KMS-11 (cell line): ENCODE results near the gene NKD1.

Experiments used
- H2AFZ ChIP-seq: fragments of 200-600 bp; sonication (generic); 2 replicates; pipeline ENCODE4 v1.6.1; 2016; ENCODE audit warnings: antibody characterized with exemption, mixed run types, low read depth
- H3K27ac ChIP-seq: fragments of 200-600 bp; sonication (generic); 2 replicates; pipeline ENCODE4 v1.6.1; 2016; ENCODE audit warnings: mild to moderate bottlenecking, mixed run types
- H3K27me3 ChIP-seq: fragments of 200-600 bp; sonication (generic); 2 replicates; pipeline ENCODE4 v1.6.1; 2017; ENCODE audit warnings: mild to moderate bottlenecking, low read depth, mixed run types, moderate library complexity; ENCODE audit not compliant: insufficient read depth
- H3K36me3 ChIP-seq: fragments of 200-600 bp; sonication (generic); 2 replicates; pipeline ENCODE4 v1.6.1; 2017; ENCODE audit warnings: mild to moderate bottlenecking, mixed run types; ENCODE audit not compliant: insufficient read depth
- H3K4me1 ChIP-seq: fragments of 200-600 bp; sonication (generic); 2 replicates; pipeline ENCODE4 v1.6.1; 2016; ENCODE audit warnings: mild to moderate bottlenecking, low read depth, mixed run types; ENCODE audit not compliant: poor library complexity, severe bottlenecking
- H3K4me2 ChIP-seq: fragments of 200-600 bp; sonication (generic); 2 replicates; pipeline ENCODE4 v1.7.0; 2016; ENCODE audit warnings: mild to moderate bottlenecking, mixed run types
- H3K4me3 ChIP-seq: fragments of 200-600 bp; sonication (generic); IDR thresholded peaks from 2 replicates; pipeline ENCODE4 v1.6.1; 2017; ENCODE audit warnings: low read depth, low read length, mixed read lengths; ENCODE audit not compliant: insufficient read depth
- H3K79me2 ChIP-seq: fragments of 200-600 bp; sonication (generic); 2 replicates; pipeline ENCODE4 v1.6.1; 2016; ENCODE audit warnings: low read depth, mixed run types; ENCODE audit not compliant: insufficient read depth
- H3K9ac ChIP-seq: fragments of 200-600 bp; sonication (generic); 2 replicates; pipeline ENCODE4 v1.6.1; 2016; ENCODE audit warnings: mild to moderate bottlenecking, mixed run types
- H4K20me1 ChIP-seq: fragments of 200-600 bp; sonication (generic); 2 replicates; pipeline ENCODE4 v1.6.1; 2016; ENCODE audit warnings: mild to moderate bottlenecking, mixed run types; ENCODE audit not compliant: insufficient read depth
- CTCF ChIP-seq: fragments of 200-600 bp; sonication (generic); conservative IDR thresholded peaks from 2 replicates; pipeline ENCODE4 v1.6.1; 2017; ENCODE audit warnings: low read depth, mild to moderate bottlenecking, antibody characterized with exemption, low read length, moderate library complexity, mixed read lengths

The NKD1 gene

GRCh38 chr16:50671644-50672260, 123.6 kb downstream of the NKD1 start:
- no peaks in the 10 kb centered on the region for H3K27me3 ChIP-seq
- no peaks in the 10 kb centered on the region for H3K4me1 ChIP-seq
- H2AFZ ChIP-seq = no peak overlapping the region
- H3K27ac ChIP-seq = no peak overlapping the region
- no peak overlapping the region for H3K9ac ChIP-seq
- H3K4me3 ChIP-seq = no peak overlapping the region
- H3K79me2 ChIP-seq = no peaks in the 10 kb centered on the region
- H3K36me3 ChIP-seq = no peaks in the 10 kb centered on the region
- TF ChIP-seq CTCF = peak; percentile 80
- no peaks in the 10 kb centered on the region for H4K20me1 ChIP-seq
- no peak overlapping the region for H3K4me2 ChIP-seq

- no peaks in the 10 kb centered on the region for H3K36me3 ChIP-seq
- H3K4me1 ChIP-seq = no peaks in the 10 kb centered on the region
- H3K4me2 ChIP-seq = no peak overlapping the region
- H4K20me1 ChIP-seq = no peaks in the 10 kb centered on the region
- no peaks in the 10 kb centered on the region for H3K27me3 ChIP-seq
- H3K27ac ChIP-seq = no peak overlapping the region
- H3K9ac ChIP-seq = no peak overlapping the region
- no peak overlapping the region for H2AFZ ChIP-seq
- H3K79me2 ChIP-seq = no peaks in the 10 kb centered on the region
- no peak overlapping the region for H3K4me3 ChIP-seq
- no peak for TF ChIP-seq CTCF
These were observed 125.5 kb downstream of the NKD1 start for GRCh38 chr16:50673496-50674275.

GRCh38 chr16:50674831-50675230, 126.6 kb downstream of the NKD1 start:
- no peak overlapping the region for H3K9ac ChIP-seq
- no peaks in the 10 kb centered on the region for H3K27me3 ChIP-seq
- H3K27ac ChIP-seq = no peak overlapping the region
- H3K36me3 ChIP-seq = no peaks in the 10 kb centered on the region
- H3K79me2 ChIP-seq = no peaks in the 10 kb centered on the region
- H4K20me1 ChIP-seq = no peaks in the 10 kb centered on the region
- H3K4me1 ChIP-seq = no peaks in the 10 kb centered on the region
- no peak overlapping the region for H3K4me2 ChIP-seq
- TF ChIP-seq CTCF = no peak
- H3K4me3 ChIP-seq = no peak overlapping the region
- H2AFZ ChIP-seq = no peak overlapping the region

GRCh38 chr16:50675686-50676610, 127.8 kb downstream of the NKD1 start:
- Histone ChIP-seq H3K27ac (no peak overlapping the region), H4K20me1 (no peaks in the 10 kb centered on the region), H3K4me2 (no peak overlapping the region), H3K4me3 (no peak overlapping the region), H3K9ac (no peak overlapping the region), H3K4me1 (no peaks in the 10 kb centered on the region), H2AFZ (no peak overlapping the region), H3K36me3 (no peaks in the 10 kb centered on the region), H3K79me2 (no peaks in the 10 kb centered on the region), H3K27me3 (no peaks in the 10 kb centered on the region)
- no peak for TF ChIP-seq CTCF
